IPS-18a (cell line): ENCODE measurements around the gene RNF40.
"Not testable (repeated sequence)": the region's sequence is repeated elsewhere in the genome, so short reads cannot be mapped to it uniquely, and the experiment has no call there.

Source experiments
- H3K27ac ChIP-seq: one replicate; pipeline ENCODE4 v1.5.1; 2013; ENCODE audit warnings: low read length
- H3K27me3 ChIP-seq: one replicate; pipeline ENCODE4 v1.6.1; 2013; ENCODE audit warnings: mild to moderate bottlenecking, low read length; ENCODE audit not compliant: control insufficient read depth, insufficient read depth
- H3K36me3 ChIP-seq: one replicate; pipeline ENCODE4 v1.6.1; 2013; ENCODE audit warnings: low read depth, low read length; ENCODE audit not compliant: control insufficient read depth
- H3K4me1 ChIP-seq: one replicate; pipeline ENCODE4 v1.6.1; 2013; ENCODE audit warnings: low read depth, low read length; ENCODE audit not compliant: control insufficient read depth
- H3K4me3 ChIP-seq: one replicate; pipeline ENCODE4 v1.5.1; 2013; ENCODE audit warnings: low read length
- H3K9ac ChIP-seq: one replicate; pipeline ENCODE4 v1.6.1; 2013; ENCODE audit warnings: mild to moderate bottlenecking, low read length, moderate library complexity
- H3K9me3 ChIP-seq: one replicate; pipeline ENCODE4 v1.6.1; 2013; ENCODE audit warnings: low read depth, low read length; ENCODE audit not compliant: control insufficient read depth

RNF40 gene

DNA sequence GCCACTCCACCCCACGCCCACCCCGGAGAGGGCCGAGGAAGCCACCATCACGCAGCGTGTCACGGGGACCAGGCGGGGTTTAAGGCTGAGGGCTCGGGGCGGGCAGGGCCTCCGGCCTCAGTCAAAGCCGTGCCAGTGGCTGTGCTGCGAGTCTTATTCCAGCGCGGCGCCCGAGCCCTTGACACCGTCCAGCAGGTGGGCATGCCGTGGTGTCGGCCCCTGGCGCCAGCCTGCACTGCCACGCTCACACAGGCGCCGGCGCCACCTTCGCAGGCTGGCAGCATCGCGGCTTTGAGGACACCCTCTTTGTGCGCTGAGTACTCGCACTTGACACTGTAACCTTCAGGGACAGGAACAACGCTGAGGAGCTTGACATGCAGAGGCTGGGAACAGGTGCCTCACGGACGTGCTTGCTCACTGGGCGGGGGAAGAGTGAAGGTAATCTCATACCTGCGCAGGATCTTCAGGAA is 58.9 kb downstream of the RNF40 start:
- Histone ChIP-seq H3K4me3 (no peak overlapping the region), H3K27ac (no peak overlapping the region), H3K9me3 (no peaks in the 10 kb centered on the region), H3K9ac (no peak overlapping the region), H3K27me3 (no peaks in the 10 kb centered on the region), H3K36me3 (no peaks in the 10 kb centered on the region), H3K4me1 (no peaks in the 10 kb centered on the region)

DNA sequence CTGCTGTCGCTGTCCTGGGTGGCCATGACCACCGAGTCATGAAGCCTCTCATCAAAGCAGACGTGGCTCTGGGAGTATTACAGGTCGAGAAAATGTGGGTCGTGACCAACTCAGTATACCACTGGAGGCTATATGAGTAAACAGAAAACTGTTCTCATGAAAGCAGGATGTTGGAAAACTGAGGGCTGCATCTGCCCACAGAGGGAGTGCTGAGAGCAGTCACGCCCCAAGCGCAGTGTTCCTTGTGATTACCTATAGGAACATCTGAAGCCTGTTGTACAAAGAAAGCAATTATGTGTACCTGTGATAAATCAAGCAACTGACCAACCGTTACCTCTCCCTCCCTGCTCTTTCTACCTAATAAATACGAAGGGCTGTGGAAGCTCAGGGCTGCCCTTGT is 59.3 kb downstream of the RNF40 start:
- not testable (repeated sequence) for H3K36me3 ChIP-seq, H3K4me3 ChIP-seq, H3K9me3 ChIP-seq, H3K27me3 ChIP-seq, H3K27ac ChIP-seq, H3K9ac ChIP-seq, H3K4me1 ChIP-seq

DNA sequence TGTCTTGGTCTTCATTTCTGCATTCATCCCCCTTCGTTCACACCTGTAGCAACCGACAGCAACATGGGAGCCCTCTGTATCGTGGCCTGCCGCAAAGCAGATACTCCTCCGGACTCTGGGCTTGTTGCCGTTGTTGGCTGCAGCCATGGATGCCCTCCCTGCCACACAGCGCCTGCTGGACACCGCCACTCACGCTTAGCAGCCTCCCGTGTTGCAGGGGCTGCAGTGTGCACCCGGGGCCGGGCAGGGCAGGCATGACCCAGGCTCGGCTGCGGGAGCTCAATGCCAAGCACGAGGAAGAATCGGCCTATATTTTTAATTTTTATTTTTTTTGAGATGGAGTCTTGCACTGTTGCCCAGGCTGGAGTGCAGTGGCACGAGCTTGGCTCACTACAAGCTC is 59.8 kb downstream of the RNF40 start:
- H3K9me3 ChIP-seq: no peaks in the 10 kb centered on the region
- H3K4me3 ChIP-seq: no peak overlapping the region
- no peaks in the 10 kb centered on the region for H3K4me1 ChIP-seq
- H3K27me3 ChIP-seq: no peaks in the 10 kb centered on the region
- H3K27ac ChIP-seq: no peak overlapping the region
- no peak overlapping the region for H3K9ac ChIP-seq
- no peaks in the 10 kb centered on the region for H3K36me3 ChIP-seq
